Measurements from ENCODE around the gene TMTC1.

DNA sequence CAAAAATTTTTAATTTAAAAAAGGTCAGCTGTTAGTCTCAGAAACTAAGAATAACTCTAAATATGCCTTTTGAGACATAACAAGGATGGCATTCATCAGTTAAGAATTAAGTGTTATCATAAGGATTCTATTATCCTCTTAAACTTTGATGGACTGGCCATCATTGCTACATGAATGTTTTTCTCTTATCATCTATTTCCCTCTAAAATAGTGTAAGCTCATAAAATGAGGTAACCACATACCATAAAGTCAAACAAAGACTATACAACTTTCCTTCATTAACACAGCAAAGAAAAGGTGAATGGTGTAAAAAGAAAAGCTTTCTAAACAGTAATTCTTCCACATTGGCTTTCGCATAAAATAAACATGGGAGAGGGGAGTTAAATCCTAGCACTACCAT lies 41.1 kb downstream of the TMTC1 start:
- TF ChIP-seq, protein P1, sequence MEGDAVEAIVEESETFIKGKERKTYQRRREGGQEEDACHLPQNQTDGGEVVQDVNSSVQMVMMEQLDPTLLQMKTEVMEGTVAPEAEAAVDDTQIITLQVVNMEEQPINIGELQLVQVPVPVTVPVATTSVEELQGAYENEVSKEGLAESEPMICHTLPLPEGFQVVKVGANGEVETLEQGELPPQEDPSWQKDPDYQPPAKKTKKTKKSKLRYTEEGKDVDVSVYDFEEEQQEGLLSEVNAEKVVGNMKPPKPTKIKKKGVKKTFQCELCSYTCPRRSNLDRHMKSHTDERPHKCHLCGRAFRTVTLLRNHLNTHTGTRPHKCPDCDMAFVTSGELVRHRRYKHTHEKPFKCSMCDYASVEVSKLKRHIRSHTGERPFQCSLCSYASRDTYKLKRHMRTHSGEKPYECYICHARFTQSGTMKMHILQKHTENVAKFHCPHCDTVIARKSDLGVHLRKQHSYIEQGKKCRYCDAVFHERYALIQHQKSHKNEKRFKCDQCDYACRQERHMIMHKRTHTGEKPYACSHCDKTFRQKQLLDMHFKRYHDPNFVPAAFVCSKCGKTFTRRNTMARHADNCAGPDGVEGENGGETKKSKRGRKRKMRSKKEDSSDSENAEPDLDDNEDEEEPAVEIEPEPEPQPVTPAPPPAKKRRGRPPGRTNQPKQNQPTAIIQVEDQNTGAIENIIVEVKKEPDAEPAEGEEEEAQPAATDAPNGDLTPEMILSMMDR (IDR thresholded peaks at IDR 0.05) = no peak
- TF ChIP-seq POLR2A (IDR thresholded peaks at IDR 0.05) = no peak

Measured in body of pancreas (tissue), 4 donors.